NOMO-1 treated with DMSO at 0.1 percent for 48 hours (cell line): Measurements from ENCODE around the gene IFI27L1.
A peak's percentile ranks its signal among the peaks of the same experiment; 100 is the strongest.

Experiments used
- DNase-seq: peaks from one replicate; lab custom pipeline; 2025; ENCODE audit not compliant: unreplicated experiment; lab: John Stamatoyannopoulos, UW

The IFI27L1 gene

DNA sequence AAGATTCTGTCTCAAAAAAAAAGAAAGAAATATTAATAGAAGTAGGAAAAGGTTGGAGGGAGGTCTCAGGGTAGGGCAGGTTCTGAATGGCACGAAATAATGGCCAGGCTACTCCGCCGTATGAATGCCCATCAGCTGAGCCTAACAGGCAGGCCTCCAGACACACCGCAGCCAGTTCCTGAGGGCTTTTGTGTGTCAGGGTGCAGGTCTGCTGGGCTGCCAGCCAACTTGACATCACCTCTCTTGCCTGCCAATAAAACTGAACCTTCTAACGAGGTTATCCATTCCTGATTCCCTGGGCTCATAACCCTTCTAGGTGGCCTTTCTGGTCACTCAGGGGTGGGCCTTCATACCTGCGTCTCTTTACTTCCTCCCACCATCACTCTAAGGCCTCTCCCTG is 32.4 kb downstream of the IFI27L1 start:
- DNase-seq, result no peak

DNA sequence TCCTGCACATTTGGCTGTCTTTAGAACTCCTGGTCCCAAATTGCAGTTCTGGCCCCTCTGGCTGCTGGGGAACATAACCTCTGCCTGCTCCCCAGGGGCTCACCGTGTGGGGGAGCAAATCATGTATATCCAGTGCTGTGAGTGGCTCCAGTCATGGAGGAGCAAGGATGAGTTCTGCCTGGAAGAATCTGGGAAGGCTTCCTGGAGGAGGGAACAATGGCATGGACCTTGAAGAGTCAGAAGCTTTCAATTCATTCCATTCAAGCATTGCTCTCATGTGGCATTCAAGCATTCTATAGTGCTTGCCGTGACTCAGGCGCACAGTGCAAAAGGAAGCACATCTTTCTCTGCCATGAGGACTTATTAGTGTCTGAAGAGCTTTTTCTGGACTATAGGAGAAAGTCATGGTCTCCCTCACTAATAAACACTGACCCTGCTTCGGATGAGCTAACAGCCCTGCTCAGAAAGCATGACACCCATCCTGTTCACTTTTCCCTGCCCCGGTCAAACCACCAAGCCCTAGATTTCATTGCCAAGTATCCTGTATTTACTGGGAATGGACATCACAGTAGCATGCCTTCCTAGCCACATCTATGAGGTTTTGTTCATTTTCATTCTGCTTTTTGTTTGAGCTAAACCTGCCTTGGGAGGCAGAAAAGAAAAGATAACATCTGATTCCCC is 32.9 kb downstream of the IFI27L1 start:
- no peak for DNase-seq

DNA sequence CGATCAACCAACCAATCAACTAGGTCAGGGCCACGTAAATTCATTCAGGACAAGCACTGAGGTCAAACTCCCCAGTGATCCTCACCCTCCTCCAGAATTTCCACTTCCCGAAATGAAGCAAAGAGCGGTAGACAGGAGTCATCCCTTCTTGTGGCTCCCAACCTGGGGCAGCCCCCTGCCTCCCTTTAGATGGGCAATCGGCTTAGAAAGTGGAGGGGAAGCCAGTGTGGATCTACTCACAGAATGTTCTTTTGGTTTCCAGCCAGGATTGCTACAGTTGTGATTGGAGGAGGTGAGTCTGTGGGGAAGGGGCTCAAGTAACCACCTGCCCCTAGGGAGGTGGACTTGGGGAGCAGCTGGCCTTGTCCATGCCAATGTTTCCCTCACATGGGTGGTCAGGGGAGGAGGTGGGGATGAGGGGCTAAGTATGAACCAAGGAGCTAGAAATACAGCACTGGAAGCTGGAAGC is 33.5 kb downstream of the IFI27L1 start:
- DNase-seq, result no peak

DNA sequence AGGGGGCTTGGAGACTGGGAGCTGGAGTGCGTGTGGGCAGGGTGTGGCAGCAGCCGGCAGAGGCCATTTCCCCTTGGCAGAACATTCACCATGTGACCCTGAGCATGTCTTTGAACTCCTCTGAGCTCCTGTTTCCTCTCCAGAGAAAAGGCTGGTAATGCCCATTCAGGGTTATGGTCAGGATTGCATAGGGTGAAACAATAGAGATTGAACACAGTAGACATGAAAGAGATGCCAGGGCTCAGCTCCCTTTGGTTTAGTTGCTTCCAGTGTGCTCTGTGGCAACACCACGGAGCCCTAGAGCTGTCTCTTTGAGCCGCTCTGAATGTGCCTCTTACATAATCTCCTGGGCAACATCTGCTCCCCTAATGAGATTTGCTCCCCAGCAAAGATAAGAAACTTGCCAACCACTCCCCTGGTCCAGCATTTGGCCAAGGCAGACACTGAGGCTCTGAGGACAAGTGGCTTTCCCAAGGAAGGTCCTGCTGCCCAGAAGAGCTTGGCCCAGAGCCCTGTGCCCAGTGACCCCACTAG is 34.0 kb downstream of the IFI27L1 start:
- no peak for DNase-seq

DNA sequence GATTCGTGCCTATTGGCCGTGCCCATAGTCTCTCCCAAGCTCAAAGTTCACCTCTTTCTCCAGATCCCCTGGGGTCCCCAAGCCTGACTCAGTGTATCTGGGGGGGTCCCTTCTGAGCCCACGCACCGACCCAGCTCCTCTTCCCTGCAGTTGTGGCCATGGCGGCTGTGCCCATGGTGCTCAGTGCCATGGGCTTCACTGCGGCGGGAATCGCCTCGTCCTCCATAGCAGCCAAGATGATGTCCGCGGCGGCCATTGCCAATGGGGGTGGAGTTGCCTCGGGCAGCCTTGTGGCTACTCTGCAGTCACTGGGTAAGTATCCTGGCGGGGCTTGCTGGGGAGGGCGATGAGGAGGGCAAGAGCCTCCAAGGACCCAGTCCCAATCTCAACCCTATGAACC is 34.5 kb downstream of the IFI27L1 start:
- no peak for DNase-seq

DNA sequence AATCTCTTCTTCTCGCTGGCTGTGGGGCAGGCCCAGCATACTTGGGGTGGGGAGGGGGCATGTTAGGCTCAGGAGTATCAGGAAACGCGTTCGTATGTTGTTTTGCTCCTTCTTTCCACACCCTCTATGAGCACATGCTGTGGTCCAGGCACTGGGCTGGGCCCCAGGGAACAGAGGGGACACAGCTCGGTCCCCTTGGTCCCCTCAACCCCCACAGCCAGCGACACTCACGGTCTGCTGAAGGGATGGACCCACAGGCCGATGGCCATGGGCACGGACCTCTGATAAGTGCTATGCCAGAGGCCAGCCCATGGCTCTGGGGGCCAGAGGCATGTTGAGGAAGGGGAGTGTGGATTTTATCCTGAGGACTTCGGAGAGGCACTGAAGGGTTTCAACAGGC is 35.6 kb downstream of the IFI27L1 start:
- DNase-seq, result no peak

DNA sequence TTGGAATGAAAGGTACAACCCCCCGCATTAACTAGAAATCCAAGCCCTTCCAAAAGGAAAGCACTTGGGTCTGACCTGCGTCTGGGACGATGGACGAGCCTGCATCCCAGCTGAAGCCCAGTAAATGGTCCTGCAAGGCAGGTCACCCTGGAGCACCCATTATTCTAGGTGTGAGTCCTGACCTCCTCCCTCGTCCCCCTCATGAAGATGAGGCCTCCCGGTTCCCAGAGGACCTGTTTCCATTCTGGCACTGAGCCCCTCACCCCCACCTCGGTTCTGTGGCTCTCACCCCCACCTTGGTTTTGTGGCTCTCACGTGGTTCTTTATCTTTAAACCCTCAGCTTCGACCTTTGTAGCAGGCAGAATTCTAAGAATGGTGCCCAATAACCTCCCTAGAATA is 36.7 kb downstream of the IFI27L1 start:
- DNase-seq, result no peak

DNA sequence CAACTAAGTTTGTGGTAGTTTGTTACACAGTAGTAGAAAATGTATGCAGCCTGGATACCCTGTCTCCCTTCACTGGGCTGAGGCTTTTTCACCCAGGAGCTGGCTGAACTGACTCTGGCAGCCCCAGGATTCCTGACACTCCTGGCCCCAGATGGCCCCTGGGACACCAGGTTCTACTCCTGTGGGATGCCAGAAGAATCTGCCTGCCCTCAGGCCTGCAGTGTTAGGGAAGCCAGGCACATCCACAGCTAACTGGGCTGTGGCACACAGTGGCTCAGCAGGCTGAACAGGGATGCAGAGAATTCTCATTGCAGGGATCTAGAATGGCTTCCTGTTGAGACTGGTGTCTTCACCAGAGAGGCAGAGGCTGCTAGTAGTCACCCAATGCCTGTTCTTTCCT is 38.0 kb downstream of the IFI27L1 start:
- DNase-seq, result no peak

DNA sequence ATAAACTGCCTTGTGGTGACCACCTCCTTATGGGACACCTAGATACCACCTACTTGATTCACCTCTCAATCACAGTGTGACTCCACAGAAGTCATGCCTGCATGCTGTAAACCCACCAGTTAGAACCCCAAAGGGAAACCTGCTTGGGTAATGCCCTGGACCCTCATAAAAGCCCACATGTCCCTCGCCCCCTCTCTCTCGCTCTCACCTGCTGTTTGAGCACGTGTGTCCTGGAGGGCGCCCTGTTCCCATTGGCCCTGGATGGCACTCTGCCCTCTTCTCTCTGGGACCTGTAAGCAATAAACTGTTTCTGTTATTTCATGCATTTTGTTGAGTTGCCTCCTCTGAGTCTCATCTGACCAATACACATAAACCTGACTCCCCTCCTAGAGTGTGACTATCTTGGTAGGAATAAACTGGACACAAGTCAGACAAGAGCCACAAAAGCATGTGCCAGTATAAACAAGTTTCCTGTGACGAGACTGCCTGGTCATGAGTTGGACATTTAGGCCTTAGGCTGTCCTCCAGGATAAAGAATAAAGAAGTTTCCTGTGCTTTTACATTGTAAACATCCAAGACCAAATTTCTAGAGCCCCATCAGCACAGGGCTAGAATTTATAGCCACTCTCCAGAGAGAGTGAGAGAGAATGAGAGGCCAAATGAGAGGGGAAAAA is 39.7 kb downstream of the IFI27L1 start:
- DNase-seq, result no peak

DNA sequence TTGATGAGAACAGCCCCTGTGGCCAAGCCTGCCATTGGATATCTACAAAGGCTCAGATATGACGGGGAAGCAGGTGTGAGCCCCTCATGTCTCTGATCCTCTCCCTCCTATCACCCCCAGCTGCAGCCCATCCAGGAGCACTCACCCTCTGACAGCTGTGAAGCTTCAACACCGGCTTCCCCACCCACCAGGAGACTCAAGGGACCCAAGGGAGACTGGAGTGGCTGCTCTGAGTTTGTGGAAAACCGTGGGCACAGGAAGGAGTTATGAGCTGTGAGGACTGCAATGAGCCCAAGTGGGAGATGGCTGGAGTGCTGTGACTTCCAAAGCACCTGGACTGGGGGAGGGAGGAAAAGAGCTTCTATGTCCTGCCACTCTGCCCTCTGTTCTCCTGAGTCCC is 40.4 kb downstream of the IFI27L1 start:
- DNase-seq, result no peak

DNA sequence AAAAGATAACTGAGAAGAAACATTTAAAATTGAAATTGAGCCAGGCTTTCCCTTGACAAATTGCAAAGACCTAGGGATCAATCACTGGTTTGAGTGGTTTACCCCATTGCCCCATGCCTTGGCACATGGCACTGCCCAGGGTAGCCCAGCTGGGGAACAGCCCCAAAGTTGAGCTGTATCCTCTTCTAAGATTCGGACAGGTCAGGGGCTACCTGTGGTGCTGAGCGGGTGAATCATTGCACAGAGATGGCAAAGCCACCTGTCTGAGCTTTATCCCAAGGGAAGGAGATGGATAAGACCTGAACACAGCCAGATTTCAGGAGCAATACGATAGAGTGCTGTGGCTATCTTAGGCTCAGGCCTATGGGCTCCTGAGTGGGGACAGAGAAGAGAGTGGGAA is 41.3 kb downstream of the IFI27L1 start:
- no peak for DNase-seq

DNA sequence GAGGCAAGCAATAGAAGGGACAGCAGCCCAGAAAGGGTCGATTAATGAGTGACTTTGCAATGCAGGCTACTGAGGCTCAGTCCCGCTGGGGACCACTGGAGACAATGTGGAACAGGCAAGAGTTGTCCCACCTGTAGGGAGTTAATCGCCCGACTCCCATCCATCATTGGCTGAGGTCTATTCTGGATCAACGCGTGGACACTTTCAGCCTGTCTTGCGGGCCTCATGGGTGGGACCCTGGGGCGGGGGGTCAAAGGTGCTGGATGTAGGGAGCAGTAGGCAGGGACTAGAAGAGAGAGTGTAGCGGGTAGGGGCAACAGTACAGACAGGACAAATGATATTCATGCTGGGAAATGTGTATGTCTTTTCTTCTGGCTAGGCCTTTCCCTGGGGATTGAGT is 42.2 kb downstream of the IFI27L1 start:
- no peak for DNase-seq

DNA sequence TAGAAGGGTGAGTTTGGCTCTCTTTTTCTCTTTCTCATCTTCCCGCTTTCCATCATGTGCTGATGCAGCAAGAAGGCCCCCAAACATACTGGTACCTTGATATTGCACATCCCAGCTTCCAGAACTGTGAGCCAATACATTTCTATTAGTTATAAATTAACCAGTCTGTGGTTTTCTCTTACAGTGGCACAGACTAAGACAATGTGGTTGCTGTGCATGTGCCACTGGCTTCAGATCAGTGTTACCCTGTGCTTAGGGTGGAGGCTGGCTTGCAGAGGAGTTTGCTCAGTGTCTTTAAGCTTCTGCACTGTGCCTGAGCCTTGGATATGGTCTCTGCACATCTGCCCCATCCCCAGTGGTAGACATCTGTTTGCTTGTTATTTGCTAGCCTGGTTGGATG is 42.8 kb downstream of the IFI27L1 start:
- no peak for DNase-seq

DNA sequence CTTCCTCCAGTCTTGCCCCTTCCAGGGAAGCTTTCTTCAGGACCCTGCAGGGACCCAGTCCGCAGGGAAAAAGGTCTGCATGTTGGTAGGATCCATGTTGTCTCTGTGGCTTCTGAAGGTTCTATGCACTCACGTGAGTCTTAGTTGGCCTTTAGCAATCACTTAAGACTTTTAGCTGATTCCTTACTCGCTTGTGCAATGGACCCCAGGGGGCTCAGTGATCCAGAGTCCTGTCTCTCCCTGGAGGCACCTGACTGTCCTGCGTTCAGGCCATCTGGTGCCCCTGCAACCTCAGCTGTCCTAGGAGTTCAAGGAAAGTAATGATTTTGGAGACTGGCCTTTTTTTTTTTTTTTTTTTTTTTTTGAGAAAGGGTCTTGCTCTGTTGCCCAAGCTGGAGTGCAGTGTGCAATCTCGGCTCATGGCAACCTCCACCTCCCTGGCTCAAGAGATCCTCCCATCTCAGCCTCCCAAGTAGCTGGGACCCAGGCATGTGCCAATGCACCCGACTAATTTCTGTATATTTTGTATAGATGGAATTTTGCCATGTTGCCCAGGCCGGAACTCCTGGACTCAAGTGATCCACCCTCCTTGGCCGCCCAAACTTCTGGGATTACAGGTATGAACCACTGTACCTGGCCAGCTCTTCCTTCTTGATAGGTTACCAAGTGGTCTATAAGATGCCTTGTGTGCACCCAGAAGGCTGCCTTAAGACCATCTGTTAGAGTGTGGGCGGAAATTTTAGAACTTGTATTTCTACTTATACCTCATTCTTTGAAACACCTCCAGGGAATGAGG is 43.7 kb downstream of the IFI27L1 start:
- no peak for DNase-seq

DNA sequence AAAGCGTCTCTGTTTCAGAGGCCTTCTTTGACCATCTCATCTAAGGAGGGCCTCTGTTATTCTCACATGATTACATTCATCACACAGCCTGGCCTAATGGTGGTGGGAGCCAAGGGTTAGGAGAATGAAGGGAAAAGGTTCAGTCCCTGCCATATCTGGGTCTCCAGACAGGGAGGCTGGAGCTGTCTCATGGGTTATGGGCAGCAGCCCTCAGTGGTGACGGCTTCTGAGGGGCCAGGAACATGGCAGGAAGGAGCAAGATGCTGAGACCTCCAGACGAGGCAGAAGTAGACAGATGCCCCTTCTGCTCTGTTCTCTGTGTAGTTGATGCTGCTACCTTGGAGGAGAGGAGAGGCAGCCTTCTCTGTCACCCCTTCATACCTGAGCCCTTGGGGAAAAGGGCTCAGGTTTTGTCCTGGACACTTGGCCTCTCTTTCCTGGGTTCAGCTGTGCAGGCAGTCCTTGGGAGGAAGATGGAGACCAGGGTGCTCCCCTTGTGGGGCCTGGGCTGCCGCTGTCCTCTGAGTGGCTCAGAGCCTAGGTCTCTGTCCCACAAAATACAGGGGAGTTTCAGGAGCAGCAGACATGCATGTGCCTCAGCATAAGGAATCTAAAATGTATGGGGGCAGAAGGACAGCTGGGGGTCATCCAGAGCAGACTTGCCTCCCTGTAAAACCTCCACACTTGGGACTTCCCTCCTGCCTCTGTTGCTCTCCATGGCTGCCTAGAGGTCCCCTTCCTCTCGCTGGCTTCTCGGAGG is 44.7 kb downstream of the IFI27L1 start:
- DNase-seq, result no peak

DNA sequence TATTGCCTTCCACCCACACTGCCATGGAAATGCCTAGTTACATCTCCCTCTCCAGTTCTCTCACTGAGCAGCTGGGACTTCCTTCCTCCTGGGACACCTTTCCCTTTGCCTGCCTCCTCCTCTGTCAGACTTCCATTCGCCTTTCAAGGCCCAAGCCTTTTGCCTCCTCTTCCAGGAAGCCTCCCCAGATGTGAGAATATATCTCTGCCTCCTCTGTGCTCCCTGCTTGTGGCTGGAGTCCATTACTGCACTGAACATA is 45.2 kb downstream of the IFI27L1 start:
- no peak for DNase-seq

DNA sequence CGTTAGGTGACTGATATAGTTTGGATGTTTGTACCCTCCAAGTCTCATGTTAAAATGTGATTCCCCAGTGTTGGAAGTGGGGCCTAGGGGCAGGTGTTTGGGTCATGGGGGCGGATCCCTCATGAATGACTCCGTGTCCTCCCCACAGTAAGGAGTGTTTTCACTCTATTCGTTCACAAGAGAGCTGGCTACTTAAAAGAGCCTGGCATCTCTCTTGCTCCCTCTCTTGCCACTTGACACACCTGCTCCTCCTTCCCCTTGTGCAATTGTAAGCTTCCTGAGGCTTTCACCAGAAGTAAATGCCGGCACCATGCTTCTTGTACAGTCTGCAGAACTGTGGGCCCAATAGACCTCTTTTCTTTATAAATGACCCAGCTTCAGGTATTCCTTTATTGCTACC is 45.7 kb downstream of the IFI27L1 start:
- DNase-seq, result no peak

DNA sequence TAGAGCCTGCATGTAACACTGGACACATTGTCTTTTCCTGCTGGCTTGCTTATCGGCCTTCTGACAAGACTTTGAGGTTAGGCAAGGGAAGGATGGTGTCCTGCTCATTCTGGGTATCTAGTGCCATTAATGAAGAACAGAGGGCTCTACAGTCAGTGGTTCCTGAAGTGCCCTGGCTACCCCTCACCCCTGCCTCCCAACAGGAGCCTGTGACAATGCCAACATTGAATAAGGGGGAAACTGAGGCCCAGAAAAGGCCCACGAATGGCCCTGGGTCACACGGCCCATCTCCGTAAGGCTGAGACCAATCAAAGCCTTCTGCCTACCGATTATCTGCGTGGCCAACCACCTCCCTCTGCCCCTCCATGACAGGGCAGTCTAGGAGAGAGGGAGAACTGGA is 46.2 kb downstream of the IFI27L1 start:
- DNase-seq, result no peak

DNA sequence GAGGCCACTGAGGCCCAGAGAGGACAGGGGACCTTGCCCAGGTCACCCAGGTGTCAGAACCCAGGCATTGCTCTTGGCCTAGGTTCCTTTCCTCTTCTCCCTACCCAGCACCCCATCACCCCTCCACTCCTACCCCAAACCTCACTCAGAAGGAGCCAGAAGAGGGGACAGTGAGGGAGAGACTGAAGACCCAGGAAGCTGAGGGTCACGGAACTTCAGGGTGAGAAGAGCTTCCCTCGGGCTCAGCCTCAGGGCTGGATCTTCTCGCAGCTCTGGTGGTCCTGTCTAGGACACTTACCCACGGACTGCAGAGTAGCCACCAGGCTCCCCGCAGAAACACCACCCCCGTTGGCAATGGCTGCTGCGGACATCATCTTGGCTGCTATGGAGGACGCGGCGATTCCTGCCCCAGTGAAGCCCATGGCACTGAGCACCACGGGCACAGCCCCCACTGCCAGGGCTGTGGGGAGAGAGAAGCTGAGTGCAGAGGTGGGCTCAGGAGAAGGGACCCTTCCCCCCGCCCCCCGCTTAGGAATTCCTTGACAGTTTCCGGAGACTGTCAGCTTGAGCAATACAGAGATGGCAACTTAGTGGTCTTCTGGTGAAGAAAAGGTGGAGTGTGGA is 47.2 kb downstream of the IFI27L1 start:
- DNase-seq, result no peak

DNA sequence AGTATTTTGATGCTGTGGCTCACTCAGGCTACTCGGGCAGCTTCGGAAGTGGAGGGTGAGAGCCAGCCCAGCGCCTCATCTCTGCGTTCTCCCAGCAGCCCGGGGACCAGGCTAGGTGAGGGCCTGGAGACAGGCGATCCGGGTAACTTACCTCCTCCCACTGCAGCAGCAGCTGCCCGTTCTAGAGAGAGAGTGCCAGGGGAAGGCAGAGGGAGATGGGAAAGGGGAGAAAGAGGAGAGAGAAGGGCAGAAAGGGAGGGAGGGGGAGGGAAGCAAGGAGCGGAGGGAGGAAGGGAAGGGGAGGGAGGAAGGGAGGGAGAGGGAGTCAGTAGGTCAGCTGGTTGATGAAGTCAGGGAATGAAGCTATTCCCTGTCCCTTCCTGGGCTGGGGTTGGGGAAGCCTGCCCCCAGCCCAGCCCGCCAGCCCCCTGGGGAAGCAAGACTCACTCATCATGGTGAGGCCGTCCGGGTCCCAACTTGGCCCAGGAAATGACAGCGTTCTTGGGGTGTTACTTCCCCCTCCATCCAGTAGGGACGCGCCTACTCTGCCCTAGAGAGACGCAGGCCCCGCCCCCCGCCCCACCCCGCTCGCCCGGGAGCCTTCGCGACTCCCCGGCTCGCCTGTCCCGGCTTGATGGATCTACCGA is 48.1 kb downstream of the IFI27L1 start, which contains the start of gene IFI27L2:
Gene IFI27L2, minus strand, starts transcription at position 494 of the 647 bp plus-strand sequence. Its CDS starts 40 bp downstream, at position 454.
- DNase-seq, result peak; percentile 58
